Ovary (tissue), 3 donors: ENCODE measurements around the gene FHOD3.

ENCODE experiments used
- CTCF ChIP-seq, 3 donors: fragments of 450-650 bp in 2 of 3; fragments of 200-600 bp in 1 of 3; IDR thresholded peaks; one replicate each; pipeline versions ENCODE4 v1.5.1 to v1.8.0; 2016 to 2022; ENCODE audit warnings: antibody characterized with exemption in 3 of 3, mild to moderate bottlenecking in 1 of 3
- POLR2A ChIP-seq: fragments of 450-650 bp; IDR thresholded peaks from one replicate; pipeline ENCODE4 v1.6.1; 2017; ENCODE audit warnings: antibody characterized with exemption, mild to moderate bottlenecking, moderate library complexity
- donor health status: DM: no; HTN: no; CAD: no.

- TF ChIP-seq CTCF (IDR thresholded peaks at IDR 0.05) (no peak), POLR2A (no peak)
Measured at GRCh38 chr18:36798738-36799473, 501.4 kb downstream of the FHOD3 start.
